HG03108 (cell line): ENCODE results near the gene GRIA1.

ENCODE experiments used
- ATAC-seq: cut with Tn5 transposase; IDR thresholded peaks from one replicate; pipeline ENCODE4 v1.9.1; 2021; ENCODE audit warnings: moderate library complexity; ENCODE audit not compliant: unreplicated experiment

The GRIA1 gene

DNA sequence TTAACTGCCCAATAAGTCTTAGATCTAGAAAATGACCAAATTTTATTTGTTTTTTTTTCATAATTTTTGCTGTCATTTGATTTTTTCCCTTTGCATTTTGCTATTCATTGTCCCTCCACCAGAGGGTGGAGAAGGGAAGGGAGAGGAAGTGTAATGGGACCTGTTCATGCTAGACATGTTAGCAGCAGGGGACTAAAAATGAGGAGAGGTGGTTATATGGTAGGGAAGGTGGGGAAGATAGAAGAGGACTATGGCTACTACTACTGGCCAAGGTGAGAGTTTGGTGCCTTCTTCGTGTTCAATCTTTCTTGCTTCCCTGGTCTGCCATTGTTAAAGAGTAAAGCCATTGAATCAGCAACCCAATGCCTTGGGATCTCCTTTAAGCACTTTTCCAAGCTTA lies 6.4 kb downstream of the GRIA1 start:
- no peak for ATAC-seq

- no peak for ATAC-seq
Observed at GRCh38 chr5:153498516-153498915, 8.0 kb downstream of the GRIA1 start.

DNA sequence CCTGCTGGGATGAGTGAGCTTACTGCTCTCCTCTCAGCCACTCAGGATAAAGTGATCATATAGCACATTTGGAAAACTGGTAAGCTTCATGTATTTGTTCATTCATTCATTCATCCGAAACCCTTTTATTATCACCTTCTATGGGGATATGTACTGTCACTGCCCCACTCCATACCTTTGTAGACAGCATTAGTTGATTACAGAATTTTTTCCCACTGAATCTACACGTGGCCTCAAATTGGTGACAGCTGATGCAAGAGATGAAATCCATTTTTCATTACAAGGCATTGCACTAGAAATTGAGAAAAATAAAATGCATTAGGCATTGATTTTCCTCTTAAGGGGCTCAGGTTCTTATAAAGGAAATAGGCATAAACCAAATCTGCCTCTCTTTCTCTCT lies 9.7 kb downstream of the GRIA1 start:
- ATAC-seq: no peak

DNA sequence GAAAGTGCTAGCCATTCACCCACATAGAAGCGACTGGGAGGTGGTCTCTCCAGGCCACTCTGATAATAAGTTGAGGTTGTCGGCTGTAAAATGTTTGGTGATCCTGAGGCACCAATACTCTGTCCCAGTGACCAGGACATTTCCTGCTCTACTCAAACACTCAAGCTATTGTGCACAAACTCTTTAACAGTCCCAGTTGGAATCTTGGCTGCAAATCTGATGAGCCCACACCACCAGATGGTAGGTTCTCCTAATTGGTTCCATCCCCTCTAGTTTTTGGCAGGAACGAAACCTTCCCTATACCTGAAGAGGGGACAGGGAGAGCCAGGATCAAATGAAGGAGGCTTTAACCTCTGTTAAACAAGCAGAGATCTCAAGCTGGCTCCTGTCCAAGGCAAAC lies 14.3 kb downstream of the GRIA1 start:
- ATAC-seq: no peak

GRCh38 chr5:153508700-153509099 lies 18.2 kb downstream of the GRIA1 start:
- no peak for ATAC-seq

DNA sequence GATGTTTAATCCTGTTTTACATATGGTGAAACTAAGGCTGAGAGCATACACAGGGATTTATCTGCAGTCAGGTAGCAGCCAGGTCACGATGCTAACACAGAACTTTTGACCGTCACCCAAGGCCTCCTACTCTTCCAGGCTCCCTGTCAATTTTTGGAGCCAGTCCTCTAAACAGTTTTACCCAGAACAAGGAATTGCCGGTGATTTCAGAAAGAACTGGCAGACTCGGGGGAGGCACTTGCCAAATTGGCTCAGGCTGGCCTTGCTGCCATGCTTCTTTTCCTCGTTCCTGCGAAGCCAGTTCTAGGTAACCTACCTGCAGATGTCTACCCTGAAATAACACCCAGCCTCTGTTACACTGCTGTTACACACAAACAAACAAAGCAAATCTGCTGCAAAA lies 21.2 kb downstream of the GRIA1 start:
- no peak for ATAC-seq

DNA sequence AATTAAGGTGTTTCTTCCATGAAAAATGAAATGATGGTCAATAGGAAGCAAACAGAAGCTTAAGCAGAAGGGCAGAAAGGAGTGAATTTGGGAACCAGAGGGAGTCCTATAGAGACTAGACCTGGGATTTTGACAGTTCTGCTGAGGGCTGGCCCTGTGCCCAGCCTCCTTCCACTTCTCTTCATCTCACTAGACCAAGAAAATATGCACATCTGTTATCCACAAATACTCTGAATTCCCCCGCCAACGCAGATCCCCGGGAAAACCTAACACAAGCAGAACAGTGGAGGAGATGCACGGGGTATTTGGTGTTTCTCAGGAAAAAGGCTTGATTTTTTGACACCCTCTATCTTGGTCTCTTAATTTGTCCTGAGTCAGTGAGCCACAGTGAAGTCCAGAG lies 22.7 kb downstream of the GRIA1 start:
- no peak for ATAC-seq

DNA sequence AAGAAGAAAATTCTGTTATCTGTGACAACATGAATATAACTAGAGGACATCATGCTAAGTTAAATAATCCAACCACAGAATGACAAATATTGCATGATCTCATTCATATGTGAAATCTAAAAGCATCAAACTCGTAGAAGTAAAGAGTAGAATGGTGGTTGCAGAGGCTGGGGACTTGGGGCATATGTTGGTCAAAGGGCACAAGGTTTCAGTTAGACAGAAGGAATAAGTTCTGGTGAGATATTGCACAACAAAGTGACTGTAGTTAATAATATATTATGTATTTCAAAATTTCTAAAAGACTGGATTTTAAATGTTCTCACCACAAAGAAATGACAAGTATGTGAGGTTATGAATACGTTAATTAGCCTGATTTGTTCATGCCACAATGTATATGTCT lies 24.8 kb downstream of the GRIA1 start:
- no peak for ATAC-seq

- no peak for ATAC-seq
Observed at GRCh38 chr5:153516504-153517240, 26.2 kb downstream of the GRIA1 start.

DNA sequence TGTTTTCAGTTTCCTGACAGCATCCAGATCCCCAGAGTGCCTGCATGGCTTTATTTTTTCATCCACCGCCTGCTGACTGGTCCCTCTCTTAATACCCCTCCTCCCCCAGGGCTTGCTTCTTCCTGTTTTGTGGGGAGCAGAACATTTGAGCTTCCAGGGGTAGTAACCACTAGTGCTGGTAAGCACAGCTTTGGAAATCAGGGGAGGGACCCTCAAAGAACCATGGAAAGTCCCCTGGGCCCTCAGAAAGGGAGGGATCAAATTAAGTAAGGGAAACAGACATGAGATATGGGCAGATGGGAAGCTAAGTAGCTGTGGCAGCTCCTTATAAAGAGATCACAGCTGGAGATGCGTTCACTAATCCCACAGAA lies 26.8 kb downstream of the GRIA1 start:
- no peak for ATAC-seq

- ATAC-seq: no peak
Observed at GRCh38 chr5:153520137-153520536, 29.7 kb downstream of the GRIA1 start.

DNA sequence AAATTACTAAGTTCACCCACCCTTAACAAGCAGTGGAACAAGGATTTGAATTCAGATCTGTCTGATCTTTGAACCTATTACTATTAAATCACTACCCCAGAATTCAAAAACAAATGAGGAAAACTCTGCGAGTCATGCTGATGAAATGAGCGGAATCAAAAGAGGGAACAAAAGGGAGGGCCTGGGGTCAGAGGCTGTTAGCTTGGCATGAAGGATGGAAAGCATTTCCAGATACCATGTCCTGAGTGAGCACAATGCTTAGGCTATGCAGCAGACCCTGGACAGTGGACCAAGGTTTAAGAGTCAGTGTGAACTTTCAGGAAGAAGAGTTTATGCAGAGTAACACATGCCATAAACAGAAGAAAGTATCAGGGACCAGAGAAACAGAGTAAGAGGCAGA lies 30.5 kb downstream of the GRIA1 start:
- no peak for ATAC-seq

DNA sequence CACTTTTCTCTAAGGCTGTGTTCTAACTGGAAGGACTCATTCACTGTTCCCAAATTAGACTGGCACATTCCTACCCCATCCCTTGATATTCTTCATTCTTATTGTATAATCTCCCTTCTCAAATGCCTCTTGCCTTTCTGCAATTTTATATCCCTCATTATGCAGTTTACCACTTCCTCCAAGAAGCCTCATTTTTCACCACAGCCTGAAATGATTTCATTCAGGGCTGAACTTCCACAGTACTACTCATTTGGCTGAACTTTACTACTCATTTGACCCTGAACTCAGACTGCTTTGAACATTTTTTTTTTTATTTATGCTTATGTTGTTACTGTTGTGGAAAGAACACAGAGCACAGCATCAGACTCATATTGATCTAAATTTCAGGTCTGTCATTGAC lies 32.7 kb downstream of the GRIA1 start:
- no peak for ATAC-seq

DNA sequence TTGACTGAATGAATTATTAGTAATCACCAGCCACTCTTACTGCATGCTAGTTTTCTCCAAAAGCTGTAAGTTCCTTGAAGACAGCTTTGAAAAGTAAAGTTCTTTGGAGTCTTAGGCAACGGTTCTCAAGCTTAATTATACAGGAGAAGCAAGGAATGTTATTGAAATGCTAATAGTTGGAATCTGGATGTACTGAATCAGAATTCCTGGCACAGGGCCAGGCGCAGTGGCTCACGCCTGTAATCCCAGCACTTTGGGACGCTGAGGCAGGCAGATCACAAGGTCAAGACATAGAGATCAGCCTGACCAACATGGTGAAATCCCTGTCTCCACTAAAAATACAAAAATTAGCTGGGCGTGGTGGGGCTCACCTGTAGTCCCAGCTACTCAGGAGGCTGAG lies 33.4 kb downstream of the GRIA1 start:
- ATAC-seq: no peak

GRCh38 chr5:153525536-153525935 lies 35.1 kb downstream of the GRIA1 start:
- ATAC-seq: no peak

GRCh38 chr5:153530357-153531143 lies 40.1 kb downstream of the GRIA1 start:
- no peak for ATAC-seq

GRCh38 chr5:153533546-153533945 lies 43.1 kb downstream of the GRIA1 start:
- ATAC-seq: no peak

DNA sequence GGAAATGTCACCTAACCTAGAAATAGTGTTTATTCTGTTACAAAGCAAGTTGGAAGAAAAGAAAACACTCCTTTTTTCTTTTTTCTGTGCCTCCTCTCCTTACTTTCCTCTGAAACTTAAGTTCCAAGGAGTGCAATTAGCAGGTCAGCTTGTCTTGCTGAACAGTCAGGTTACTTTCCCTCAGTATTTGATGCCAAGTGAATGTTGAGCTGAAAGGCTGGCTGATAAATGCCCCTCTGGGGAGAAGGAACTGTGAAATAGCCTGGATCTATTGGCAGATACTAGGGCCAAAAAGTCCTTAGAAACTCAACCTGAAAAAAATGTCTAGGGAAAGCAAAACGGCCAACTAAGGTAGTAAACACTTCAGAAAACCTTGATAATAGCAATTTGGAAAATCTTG lies 43.6 kb downstream of the GRIA1 start:
- ATAC-seq: no peak

DNA sequence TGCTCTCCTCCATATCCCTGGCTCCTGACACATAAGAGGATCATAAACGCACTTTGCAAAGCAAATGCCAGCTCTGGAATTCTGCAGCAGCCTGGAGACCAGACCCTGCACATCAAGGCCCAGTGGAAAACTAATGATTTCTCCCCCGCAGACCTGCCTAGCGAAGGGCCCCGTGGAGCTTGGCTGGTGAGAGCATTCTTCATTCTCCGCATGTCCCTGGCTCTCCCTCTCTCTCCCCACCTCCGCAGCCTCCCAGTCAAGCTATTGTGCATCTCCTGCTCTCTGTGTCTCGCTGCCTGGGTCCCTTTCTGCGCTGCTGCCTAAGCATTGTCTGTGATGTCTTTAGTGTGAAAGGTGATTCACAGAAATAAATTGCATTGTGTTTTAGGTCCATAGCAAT lies 46.7 kb downstream of the GRIA1 start:
- no peak for ATAC-seq

GRCh38 chr5:153539983-153540382 lies 49.5 kb downstream of the GRIA1 start:
- ATAC-seq: no peak

GRCh38 chr5:153542536-153542935 lies 52.1 kb downstream of the GRIA1 start:
- no peak for ATAC-seq

DNA sequence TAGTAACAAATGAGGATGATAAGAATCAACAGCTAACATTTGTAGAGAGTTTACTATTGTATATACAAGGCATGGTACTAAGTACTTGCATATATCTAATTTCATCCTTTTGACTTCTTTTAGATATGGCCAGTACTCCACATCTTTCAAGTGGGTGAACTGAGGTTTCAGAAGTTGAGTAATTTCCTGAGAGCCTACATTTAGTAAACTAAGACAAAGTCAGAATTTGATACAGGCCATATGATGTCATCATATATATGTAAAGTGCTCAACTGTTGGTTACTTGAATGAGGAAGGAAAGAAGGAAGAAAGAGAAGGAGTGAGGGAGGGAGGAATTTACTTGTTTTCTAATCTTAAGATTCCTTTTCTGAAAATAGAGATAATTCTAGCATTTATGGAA lies 52.8 kb downstream of the GRIA1 start:
- no peak for ATAC-seq
